Cardiac fibroblast (primary cell): ENCODE measurements around the gene DNAJC28.
A peak's percentile ranks its signal among the peaks of the same experiment; 100 is the strongest.

Experiments used
- DNase-seq, 2 donors: peaks; one replicate each; pipeline versions ENCODE4 v3.0.0 to v3.0.0-alpha.2; 2010; ENCODE audit warnings: low read depth in 2 of 2
- H3K4me3 ChIP-seq, 2 donors: replicated peaks in 1 of 2; 1 replicate in 1 of 2; 2 replicates in 1 of 2; pipeline ENCODE4 v1.5.1; 2011; ENCODE audit warnings: low read depth in 2 of 2, low read length in 2 of 2, mild to moderate bottlenecking in 2 of 2, moderate library complexity in 1 of 2
- CTCF ChIP-seq: IDR thresholded peaks from one replicate; pipeline ENCODE4 v1.5.1; 2011; ENCODE audit warnings: low read depth, mild to moderate bottlenecking, low read length, inconsistent platforms

The DNAJC28 gene

DNA sequence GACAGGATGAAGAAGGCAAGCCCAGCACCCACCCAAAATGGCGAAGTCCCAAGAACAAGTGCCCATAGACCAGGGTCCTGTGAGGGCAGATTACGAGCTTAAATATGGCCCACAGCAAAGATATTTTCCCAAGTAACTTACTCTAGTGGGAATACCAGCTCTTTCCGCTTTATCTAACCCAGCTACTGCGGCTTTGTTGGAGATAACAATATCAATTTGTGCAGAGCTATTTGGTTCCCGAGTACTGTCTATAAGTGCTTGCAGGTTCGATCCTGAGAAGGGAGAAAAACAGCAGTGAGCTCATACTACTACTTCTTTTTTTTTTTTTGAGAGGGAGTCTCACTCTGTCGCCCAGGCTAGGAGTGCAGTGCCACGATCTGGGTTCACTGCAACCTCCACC is 14.3 kb upstream of the DNAJC28 start:
- no peak for DNase-seq
- TF ChIP-seq CTCF, result no peak
- no peak overlapping the region for H3K4me3 ChIP-seq

DNA sequence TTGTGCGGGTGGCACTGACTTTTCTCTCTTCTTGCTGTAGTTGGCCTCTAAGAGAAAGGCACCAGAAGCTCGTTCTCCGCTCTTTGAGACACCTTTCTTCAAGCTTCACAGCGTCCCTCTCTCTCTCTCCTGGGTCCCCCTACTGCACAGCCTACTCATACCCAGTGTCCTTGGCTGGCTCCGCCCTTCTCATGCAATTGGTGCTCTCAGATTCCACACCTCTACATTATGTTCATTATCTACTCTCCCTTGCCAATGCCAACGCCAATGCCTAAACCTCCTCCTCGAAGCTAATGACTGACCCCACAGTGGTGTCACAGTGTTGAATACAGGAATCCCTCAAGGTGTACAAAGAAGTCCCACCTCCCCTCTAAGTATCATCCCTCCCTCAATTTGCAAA is 4.8 kb upstream of the DNAJC28 start:
- DNase-seq, result no peak
- TF ChIP-seq CTCF, result no peak
- no peak overlapping the region for H3K4me3 ChIP-seq

GRCh38 chr21:33495743-33496142 is 4.2 kb upstream of the DNAJC28 start:
- DNase-seq, result no peak
- H3K4me3 ChIP-seq, result no peak overlapping the region
- TF ChIP-seq CTCF, result no peak

GRCh38 chr21:33493756-33494155 is 2.2 kb upstream of the DNAJC28 start:
- no peak overlapping the region for H3K4me3 ChIP-seq
- TF ChIP-seq CTCF, result no peak
- no peak for DNase-seq

DNA sequence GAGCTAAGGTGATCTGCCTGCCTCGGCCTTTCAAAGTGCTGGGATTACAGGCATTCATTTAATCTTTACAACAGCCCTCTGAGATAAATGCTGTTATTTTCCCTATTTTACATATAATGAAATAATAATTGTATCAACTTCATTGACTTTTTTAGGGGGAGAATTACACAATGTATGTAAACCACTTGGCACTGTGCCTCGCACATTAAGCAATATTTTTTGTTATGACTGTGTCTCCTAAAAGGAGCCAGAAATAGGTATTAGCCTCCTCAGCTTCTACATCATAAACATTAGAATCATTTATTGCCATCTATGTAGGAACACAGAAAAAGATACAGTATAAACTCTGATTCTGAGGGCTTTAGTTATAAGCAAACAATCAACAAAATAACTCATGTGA is 1.1 kb upstream of the DNAJC28 start:
- peak; percentile 75 to 84 for DNase-seq
- H3K4me3 ChIP-seq, result no peak overlapping the region
- TF ChIP-seq CTCF, result no peak

DNA sequence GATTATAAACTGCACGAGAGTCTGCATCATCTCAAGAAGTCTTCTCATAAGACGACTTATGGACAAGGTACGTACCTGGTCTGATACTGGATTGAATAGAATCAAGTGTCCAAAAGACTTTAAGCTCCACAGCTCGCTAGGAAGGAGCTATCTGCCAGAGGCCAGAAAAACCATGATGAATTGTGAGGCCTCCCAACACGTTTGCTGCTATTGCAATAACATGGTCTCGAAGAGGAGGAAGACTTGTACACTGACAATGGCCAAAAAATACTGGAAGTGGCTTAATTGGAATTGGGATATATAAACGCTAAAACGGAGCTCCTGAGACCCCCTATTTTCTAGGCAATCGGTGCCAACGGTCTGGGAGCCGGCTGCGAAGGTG is 534 bp downstream of the DNAJC28 start:
- no peak for DNase-seq
- no peak for TF ChIP-seq CTCF

DNA sequence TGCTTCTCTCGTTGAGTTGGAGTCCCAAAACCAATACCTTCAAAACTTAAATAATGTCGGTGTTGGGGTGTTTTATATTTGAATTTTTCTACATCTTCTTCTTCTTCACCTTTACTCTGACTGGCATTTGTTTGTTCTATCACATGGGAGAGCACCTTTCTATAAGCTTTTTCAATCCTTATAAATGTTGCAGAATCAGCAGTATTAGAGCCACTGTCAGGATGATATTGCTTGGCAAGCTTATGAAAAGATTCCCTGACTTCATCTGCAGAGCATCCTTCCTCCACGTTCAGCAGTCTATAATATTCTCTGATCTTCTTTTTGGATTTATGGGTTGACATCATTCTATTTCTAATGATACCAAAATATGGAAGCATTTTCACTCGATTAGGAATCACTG is 2.6 kb downstream of the DNAJC28 start:
- no peak for TF ChIP-seq CTCF
- DNase-seq, result no peak
- H3K4me3 ChIP-seq, result no peak overlapping the region

More for the DNA sequence above, 534 bp downstream of the DNAJC28 start:
- peak overlapping the region; percentile 71 to 85 for H3K4me3 ChIP-seq
